SK-N-SH (cell line): ENCODE measurements around the gene OR10G3.

Source experiments
- EZH2phosphoT487 ChIP-seq: fragments of 200-600 bp; sonication (generic); IDR thresholded peaks from 2 replicates; pipeline ENCODE4 v1.6.1; 2017; ENCODE audit warnings: low read depth, mixed run types, mild to moderate bottlenecking, antibody characterized with exemption, moderate library complexity, borderline replicate concordance
- MXI1 ChIP-seq: IDR thresholded peaks from 2 replicates; pipeline ENCODE4 v1.6.1; 2012; ENCODE audit warnings: mild to moderate bottlenecking, low read depth, low read length, improper control_type of control experiment
- RAD21 ChIP-seq: IDR thresholded peaks from 2 replicates; pipeline ENCODE4 v1.6.1; 2012; ENCODE audit warnings: mild to moderate bottlenecking, low read length
- RFX5 ChIP-seq: IDR thresholded peaks from 2 replicates; pipeline ENCODE4 v1.6.1; 2012; ENCODE audit warnings: mild to moderate bottlenecking, improper control_type of control experiment, low read length
- TF ChIP-seq, protein P1 (sequence below): IDR thresholded peaks from 2 replicates; pipeline ENCODE4 v1.4.0; 2012; ENCODE audit warnings: low read depth, borderline replicate concordance
- TF ChIP-seq, protein P2 (sequence below): fragments of 200-600 bp; sonication (generic); IDR thresholded peaks from 2 replicates; pipeline ENCODE4 v1.6.1; 2017; ENCODE audit warnings: antibody characterized with exemption, mild to moderate bottlenecking, moderate library complexity
- TF ChIP-seq, protein P3 (sequence below): fragments of 150-350 bp; IDR thresholded peaks from 2 replicates; pipeline ENCODE4 v1.6.1; 2017; ENCODE audit warnings: antibody characterized with exemption, low read length, low read depth, borderline replicate concordance
- TF ChIP-seq, protein P4 (sequence below): IDR thresholded peaks from 2 replicates; pipeline ENCODE4 v1.4.0; 2012; ENCODE audit warnings: low read depth

DNA sequence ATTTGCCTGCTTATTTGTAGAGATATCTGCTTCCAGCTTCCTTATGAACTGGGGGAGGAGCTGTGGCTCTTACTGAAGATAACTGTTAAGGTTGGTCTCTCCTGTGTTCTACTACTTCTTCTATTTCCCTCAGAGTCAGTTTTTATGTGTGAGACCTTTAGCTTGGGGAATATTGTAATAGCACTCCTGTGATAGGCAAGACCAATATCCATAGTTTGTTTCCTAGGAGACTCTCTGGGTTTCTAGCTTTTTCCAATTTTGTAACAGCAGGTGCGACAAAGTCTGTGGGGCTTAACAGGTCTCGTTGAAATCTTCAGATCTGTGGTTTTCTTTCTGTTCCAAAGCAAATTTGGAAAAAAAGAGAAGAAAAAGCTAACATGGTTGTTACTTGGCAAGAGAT, at the start of gene OR10G3:
- no peak for TF ChIP-seq RAD21
- TF ChIP-seq, protein P1, sequence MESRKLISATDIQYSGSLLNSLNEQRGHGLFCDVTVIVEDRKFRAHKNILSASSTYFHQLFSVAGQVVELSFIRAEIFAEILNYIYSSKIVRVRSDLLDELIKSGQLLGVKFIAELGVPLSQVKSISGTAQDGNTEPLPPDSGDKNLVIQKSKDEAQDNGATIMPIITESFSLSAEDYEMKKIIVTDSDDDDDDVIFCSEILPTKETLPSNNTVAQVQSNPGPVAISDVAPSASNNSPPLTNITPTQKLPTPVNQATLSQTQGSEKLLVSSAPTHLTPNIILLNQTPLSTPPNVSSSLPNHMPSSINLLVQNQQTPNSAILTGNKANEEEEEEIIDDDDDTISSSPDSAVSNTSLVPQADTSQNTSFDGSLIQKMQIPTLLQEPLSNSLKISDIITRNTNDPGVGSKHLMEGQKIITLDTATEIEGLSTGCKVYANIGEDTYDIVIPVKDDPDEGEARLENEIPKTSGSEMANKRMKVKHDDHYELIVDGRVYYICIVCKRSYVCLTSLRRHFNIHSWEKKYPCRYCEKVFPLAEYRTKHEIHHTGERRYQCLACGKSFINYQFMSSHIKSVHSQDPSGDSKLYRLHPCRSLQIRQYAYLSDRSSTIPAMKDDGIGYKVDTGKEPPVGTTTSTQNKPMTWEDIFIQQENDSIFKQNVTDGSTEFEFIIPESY = no peak
- TF ChIP-seq, protein P2, sequence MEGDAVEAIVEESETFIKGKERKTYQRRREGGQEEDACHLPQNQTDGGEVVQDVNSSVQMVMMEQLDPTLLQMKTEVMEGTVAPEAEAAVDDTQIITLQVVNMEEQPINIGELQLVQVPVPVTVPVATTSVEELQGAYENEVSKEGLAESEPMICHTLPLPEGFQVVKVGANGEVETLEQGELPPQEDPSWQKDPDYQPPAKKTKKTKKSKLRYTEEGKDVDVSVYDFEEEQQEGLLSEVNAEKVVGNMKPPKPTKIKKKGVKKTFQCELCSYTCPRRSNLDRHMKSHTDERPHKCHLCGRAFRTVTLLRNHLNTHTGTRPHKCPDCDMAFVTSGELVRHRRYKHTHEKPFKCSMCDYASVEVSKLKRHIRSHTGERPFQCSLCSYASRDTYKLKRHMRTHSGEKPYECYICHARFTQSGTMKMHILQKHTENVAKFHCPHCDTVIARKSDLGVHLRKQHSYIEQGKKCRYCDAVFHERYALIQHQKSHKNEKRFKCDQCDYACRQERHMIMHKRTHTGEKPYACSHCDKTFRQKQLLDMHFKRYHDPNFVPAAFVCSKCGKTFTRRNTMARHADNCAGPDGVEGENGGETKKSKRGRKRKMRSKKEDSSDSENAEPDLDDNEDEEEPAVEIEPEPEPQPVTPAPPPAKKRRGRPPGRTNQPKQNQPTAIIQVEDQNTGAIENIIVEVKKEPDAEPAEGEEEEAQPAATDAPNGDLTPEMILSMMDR = no peak
- TF ChIP-seq, protein P3, sequence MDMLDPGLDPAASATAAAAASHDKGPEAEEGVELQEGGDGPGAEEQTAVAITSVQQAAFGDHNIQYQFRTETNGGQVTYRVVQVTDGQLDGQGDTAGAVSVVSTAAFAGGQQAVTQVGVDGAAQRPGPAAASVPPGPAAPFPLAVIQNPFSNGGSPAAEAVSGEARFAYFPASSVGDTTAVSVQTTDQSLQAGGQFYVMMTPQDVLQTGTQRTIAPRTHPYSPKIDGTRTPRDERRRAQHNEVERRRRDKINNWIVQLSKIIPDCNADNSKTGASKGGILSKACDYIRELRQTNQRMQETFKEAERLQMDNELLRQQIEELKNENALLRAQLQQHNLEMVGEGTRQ = no peak
- TF ChIP-seq RFX5 = no peak
- TF ChIP-seq EZH2phosphoT487 = no peak
- TF ChIP-seq, protein P4, sequence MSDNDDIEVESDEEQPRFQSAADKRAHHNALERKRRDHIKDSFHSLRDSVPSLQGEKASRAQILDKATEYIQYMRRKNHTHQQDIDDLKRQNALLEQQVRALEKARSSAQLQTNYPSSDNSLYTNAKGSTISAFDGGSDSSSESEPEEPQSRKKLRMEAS = no peak
- TF ChIP-seq MXI1 = no peak
